Measurements from ENCODE around the gene MAPK1.

- TF ChIP-seq, protein P1, sequence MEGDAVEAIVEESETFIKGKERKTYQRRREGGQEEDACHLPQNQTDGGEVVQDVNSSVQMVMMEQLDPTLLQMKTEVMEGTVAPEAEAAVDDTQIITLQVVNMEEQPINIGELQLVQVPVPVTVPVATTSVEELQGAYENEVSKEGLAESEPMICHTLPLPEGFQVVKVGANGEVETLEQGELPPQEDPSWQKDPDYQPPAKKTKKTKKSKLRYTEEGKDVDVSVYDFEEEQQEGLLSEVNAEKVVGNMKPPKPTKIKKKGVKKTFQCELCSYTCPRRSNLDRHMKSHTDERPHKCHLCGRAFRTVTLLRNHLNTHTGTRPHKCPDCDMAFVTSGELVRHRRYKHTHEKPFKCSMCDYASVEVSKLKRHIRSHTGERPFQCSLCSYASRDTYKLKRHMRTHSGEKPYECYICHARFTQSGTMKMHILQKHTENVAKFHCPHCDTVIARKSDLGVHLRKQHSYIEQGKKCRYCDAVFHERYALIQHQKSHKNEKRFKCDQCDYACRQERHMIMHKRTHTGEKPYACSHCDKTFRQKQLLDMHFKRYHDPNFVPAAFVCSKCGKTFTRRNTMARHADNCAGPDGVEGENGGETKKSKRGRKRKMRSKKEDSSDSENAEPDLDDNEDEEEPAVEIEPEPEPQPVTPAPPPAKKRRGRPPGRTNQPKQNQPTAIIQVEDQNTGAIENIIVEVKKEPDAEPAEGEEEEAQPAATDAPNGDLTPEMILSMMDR (IDR thresholded peaks at IDR 0.05), result no peak
- no peak for TF ChIP-seq POLR2A (IDR thresholded peaks at IDR 0.05)
These were observed 11.8 kb downstream of the MAPK1 start for GRCh38 chr22:21855676-21856075.
